HT1080 (cell line): Measurements from ENCODE around the gene SLCO1A2. TPM values are rescaled to one million over a fixed set of nuclear protein-coding genes. Genes with fewer than 3 reads are reported as not detected.
A peak's percentile ranks its signal among the peaks of the same experiment; 100 is the strongest.

Experiments
- DNase-seq: peaks from one replicate; pipeline ENCODE4 v3.0.0-alpha.2; 2015; ENCODE audit warnings: low read depth
- total RNA-seq: library from RNA; depleted of rRNA; stranded (reverse); fragments of >200 nt; shearing (Covaris generic); gene quantifications from 2 replicates; pipeline ENCODE4 v1.2.3, GENCODE V29; 2014

Gene SLCO1A2
- total RNA-seq, 1 experiment from 2014 or later = not detected

DNA sequence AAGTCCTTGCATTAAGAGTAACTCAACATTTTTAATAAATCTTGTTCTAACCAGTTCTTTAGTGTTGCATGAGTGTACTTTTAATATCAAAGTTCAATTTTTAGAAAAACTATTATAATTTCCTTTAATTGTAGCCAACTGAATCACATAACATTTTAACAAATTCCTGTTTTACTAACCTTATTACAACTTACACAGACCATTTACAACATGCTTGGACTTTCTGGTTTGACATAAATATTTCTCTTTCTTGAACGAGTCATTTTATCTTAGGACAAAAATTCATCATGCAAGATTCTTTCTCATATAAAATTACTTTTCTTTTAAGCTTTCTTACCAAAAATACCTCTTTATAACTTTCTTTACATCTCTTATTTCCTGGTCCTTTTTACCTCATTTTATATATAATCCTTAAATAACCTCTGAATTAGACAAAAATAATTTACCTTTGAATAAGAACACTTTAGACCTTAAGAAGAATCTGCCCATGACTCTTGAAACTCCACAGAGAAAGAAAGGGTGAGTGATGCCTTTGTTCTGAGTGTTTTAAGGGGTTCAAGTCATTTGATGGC is 3.9 kb downstream of the SLCO1A2 start:
- no peak for DNase-seq

DNA sequence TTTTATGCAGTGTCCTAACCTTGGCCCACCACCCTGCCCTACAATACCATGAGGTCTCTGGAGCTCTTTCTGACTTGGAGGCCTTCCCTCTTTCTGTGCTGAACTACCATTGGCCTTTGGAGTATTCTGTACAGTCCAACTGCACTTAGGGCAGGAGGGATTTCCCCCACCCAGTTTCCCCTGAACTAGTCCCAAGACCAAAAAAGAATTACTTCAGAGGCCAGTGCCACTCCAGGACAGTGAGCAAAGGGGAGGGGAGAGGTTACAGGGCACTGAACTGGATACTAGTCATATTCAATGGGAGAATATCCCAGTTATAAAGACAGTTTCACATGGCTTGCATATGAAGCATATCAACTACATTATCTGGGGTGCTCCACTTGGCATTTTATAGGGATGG is 6.1 kb downstream of the SLCO1A2 start:
- DNase-seq = no peak

DNA sequence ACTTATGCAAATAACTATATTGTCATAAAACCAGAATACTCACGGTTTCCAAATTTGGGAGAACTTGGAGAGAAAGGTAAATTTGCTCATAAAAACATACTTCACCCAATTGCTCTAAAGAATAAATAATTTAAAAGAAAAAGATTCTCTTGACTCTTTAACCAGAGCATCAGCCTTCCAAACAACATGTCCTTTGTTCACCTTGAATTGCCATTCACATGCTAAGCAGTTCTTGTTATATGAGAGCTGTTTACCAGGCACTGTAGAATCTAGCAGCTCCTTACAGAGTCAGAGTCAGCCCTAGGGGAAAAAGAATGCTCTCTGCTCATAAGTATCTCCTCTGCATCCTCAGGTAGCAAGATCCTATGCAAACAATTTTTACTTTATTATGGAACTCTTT is 10.2 kb downstream of the SLCO1A2 start:
- DNase-seq = no peak

DNA sequence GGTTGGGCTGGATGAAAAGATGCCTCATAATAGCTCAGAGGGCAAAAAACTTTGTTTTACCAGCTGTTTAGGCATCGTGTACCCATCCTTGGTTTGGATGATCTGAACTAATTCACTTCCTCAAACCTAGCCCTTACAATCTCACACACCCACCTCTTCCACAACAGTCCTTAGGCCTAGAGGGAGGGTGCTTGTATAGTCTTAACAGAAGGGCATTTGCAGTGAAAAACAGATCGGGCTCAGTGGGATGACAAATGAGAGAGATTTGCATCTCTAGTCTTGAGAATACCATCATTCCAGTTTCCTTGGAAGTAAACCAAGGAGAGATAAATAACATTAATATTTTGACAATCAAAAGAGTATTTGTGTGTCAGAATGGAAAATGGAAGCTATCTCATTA is 11.0 kb downstream of the SLCO1A2 start:
- no peak for DNase-seq

DNA sequence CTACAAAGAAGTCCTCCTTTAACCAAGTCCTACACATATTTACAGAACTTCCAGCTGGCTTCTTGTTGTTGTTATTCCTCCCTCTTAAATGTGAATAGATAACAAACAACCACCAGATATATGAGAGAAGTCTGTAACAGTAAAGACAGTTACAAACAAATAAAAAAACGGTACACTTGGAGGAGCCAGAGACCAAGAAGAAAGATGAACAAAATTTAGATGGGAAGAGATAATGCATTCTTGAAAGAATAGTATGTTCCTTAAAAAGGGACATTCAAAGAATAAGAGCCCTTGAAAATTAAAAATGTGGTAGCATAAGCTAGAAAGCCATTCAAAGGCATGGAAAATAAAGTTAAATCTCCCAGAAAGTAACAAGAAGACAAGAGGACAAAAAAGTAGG is 25.9 kb downstream of the SLCO1A2 start:
- no peak for DNase-seq

DNA sequence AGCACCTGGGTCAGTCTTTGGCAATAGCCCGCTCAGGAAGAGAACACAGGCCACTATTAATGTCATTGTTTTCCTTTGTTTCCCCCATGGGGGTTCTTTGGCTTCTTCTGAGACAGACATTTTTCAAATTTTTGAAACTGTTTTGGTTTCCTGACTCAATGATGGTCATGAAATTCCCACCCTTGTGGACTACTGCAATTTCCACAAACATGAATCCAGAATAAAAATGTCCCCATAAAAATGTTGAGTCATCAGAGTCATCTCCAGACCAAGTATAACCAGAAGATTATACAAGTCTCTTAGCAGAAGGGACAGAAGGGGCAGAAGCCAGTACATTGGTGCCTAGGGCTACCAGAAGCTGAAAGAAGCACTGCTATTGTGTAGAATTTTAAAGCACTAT is 29.1 kb downstream of the SLCO1A2 start:
- peak; percentile 13 for DNase-seq

DNA sequence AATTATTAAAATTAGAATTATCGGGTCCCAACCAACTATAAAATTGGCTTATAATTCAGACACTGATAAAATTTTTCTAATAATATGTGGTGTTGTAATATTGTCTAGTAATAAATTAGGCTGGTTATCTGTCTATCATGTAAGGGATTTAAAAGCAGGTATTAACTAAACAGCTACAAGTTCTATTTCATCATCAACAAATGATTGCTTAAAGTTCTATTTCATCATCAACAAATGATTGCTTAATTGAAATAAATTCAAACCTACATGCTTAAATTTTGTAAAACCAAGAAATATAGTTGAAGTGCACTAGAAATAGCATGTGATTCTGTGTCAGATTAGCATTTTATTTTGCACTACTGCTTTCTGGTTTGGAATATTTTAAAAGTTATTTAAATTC is 34.1 kb downstream of the SLCO1A2 start:
- DNase-seq = no peak

DNA sequence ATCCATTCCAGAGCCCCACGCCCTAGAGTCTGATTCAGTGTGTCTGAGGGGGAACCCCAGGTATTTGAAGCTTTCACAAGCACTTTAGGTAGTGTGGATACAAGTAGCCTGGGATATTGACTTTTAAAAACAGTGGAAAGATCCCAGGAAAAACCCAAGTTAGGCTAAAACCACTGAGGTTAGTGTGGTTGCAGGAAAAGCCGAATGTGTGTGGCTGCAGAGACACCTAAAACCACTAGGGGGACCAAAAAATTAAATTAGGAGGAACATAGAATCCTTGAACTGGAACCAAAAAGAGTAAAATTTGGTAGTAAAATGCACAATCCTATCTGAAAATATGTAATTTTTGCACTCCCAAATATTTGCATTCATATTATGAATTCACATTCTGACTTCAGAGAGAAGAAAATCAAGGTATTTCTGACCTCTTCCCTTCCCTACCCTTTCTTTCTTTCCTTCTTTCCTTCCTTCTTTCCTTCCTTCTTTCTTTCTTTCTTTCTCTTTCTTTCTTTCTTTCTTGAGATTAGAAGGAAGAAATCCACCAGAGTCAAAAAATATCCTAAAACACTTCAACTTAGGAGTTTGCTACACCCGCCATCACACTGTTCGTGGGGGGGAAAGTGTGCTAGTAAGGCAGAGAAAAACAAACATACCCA is 37.8 kb downstream of the SLCO1A2 start:
- DNase-seq = peak; percentile 36

DNA sequence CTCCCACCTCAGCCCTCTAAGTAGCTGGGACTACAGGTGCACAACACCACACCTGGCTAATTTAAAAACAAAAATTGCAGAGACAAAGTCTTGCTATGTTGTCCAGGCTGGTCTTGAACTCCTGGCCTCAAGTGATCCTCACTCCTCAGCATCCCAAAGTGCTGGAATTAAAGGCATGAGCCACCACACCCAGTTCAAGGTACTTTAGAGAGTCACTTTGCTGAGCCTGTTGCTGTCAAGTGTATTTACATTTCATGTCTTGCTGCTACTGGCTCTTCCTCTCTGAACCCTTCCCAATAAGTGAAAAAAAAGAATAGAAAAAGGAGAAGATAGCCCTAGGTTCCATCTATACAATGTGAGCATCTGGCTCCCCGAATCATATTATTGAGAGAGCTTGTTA is 38.4 kb downstream of the SLCO1A2 start:
- DNase-seq = no peak

DNA sequence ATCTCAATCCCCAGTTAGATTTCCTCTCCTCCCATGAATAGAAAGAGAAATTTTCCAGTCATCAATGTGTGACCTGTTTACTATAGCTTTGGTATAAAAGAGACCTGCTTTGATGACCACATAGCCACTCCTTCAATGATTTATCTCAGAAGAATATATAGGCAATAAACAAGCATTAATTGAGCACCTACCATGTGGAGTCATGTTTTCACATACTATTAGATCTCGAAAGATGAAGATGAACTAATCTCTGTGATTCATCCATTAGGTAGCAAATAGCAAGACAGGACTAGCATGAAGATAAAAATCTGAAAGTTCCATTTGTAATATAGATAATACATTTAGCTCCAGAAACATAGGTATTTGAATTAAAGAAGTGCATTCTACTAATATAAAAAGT is 40.5 kb downstream of the SLCO1A2 start:
- no peak for DNase-seq

DNA sequence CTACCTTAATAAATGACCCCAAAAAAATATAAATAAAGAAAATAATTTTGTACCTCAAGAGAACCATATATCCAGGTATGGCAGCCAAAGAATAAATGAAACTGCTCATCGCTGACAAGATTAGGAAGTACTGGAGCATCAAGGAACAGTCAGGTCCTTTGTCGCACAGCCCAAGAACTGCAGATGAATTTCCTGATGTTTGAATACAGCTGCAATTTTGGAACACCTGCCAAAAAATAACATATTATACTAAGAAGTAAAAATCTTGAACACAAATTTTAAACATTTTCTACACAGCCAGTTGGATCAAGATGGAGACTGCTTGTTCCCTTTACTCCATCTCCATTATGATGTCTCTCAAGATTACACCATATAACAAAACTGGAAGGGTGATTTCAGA is 42.6 kb downstream of the SLCO1A2 start:
- DNase-seq = no peak

DNA sequence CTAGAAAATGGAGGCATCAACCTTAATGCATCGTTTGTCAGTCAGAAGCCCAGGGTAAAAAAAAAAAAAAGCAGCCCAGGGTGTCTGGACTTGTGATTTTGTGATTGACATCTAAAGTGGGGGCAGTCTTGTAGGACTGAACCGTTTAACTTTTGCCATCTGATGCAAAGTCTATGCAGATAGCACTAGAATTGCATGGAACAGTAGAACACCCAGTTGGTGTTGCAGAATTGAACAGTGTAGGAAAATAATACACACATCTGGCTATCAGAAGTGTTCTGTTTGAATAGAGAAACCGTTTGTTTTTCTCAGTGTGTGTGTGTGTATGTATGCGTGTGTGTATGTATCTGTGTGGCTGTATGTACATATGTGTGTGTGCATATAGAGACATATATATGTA is 45.0 kb downstream of the SLCO1A2 start:
- DNase-seq = no peak

DNA sequence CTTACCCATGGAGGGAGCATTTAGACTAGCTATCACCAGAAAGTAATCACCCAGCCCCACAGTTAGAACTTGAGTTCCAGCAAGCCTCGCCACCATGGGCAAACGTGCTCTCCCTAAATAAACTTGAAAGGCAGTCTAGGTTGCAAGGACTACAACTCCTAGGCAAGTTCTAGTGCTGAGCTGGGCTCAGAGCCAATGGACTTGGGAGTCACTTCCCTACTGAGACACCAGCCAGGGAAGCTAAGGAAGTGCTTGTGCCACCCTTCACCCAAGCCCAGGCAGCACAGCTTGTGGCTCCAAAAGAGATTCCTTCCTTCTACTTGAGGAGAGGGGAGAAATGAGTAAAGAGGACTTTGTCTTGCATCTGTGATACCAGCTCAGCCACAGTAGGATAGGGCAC is 57.9 kb downstream of the SLCO1A2 start:
- peak; percentile 70 for DNase-seq

DNA sequence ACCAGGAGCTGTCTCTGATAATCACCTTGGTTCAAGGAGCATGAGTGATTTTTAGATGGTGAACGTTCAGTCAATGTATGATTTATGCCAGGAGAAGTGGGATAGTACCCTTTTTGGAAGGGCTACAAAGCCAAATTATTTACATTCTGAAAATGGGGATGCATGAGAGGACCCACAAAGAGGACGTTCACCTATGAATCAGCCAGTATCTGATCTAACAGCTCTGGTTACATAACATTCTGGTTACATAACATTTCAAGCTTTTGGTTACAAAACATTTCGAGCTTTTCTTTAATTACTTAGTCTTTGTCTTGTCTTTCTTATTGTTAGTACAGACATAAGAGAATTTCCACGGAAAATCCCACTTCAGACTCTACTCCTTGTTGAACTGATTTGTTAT is 68.8 kb downstream of the SLCO1A2 start:
- no peak for DNase-seq

DNA sequence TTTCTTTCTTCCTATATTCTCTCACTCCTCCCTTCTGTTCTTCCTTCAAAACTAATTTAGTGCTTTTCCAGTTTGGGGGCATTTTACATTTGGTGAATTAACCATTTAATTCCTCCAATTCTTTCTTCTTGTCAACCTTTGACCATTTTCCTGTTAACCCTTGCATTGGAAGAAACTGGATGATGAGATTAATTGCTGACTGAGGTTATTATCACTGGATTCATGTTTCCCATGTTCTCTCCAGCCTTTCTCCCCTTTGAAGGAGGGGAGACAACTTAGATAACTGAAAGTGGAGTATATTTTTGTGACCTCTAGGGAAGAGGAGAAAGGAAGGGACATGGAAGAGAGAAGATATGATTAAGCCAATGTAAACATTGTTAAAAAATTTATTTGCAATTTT is 70.5 kb downstream of the SLCO1A2 start:
- no peak for DNase-seq

DNA sequence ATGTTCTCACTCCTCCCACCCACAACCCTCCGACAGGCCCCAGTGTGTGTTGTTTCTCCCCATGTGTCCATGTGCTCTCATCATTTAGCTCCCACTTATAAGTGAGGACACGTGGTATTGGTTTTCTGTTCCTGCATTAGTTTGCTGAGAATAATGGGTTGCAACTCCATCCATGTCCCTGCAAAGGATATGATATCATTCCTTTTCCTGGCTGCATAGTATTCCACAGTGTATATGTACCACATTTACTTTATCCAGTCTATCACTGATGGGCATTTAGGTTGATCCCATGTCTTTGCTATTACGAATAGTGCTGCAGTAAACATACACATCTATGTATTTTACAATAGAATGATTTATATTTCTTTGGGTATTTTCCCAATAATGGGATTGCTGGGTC is 77.5 kb downstream of the SLCO1A2 start:
- no peak for DNase-seq

DNA sequence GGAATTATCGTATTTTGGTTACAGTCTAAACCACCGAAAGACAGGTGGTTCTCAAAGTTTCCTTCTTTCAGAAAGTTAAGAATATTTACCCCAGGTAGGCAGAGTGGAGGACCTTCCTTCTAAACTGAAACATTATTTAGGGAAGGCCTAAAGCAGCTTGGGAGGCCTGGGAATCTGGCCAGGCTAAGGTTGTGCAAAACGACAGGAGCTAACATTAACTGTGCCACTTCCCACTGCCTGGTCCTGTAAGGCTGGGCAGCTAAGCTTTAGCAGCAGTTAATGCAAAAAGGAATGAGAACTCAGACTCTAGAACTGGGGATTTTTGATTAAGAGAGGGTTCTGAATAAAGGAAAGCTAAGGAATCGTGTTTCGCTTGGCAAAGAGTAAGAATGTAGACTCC is 82.6 kb downstream of the SLCO1A2 start:
- DNase-seq = no peak

DNA sequence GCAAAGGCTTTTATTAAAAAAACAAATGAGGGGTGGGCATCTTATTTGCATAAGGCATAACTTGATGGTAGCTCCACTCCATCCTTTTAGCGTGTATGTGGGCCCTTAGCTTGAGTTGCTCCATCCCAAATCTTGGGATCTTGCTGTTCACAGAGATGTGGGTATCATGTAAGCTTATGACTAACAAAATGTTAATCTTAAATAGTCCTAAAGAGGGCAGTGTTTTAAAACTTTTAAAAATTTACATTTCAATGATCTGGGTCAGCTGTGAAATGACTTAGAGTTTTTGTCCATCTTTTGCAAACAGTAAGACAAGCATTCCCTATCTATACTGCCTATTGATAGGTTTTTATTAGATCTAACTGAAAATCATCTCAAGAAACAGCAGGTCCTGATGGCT is 86.0 kb downstream of the SLCO1A2 start:
- peak; percentile 15 for DNase-seq

DNA sequence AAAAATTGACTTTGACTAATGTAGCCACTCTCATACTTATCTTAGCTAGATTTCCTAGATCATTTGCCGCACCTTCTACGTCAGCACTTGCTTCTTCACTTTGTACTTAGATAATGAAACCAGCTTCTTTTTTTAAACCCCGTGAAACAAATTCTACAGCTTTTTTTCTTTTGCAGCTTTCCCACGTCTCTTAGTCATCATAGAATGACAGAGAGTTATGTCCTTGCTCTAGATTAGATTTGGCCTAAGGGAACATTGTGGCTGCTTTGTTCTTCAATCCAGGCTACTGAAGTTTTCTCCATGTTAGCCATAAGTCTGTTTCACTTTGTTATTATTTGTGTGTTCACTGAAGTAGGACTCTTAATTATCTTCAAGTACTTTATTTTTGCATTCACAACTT is 94.9 kb downstream of the SLCO1A2 start:
- DNase-seq = peak; percentile 49

DNA sequence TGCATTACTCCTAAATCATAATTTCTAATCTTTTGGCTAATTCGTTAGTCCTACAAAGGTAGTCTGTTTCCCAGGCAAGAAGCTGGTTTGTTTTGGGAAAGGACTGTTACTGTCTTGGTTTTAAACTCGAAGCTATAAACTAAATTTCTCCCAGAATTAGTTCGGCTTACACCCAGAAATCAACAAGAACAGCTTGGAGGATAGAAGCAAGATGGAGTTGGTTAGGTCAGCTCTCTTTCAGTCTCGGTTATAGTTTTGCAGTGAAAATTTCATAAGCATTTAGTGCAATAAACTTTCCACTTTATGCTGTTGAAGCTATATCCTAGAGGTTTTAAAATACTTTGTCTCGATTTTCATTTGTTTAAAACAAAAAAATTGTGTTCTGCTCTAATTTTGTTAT is 100.3 kb downstream of the SLCO1A2 start:
- DNase-seq = no peak

DNA sequence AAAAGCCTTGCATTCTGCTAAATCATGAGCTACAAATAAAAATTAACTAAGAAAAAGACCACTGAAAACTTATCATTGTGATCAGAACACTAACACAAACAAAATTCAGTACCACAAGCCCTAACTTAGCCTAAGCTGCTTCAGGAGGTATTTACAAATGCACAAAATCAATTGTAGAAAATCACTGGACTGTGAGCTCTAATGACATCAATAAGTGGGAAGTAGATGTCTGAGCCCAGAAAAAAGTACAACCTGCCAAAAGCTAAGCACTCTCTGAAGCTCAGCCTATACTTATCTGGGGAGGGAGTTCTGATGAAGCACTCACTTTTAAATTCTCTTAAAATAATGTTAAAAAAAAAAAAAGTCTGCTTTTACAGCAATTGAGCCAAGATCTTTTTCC is 110.8 kb downstream of the SLCO1A2 start:
- DNase-seq = no peak

DNA sequence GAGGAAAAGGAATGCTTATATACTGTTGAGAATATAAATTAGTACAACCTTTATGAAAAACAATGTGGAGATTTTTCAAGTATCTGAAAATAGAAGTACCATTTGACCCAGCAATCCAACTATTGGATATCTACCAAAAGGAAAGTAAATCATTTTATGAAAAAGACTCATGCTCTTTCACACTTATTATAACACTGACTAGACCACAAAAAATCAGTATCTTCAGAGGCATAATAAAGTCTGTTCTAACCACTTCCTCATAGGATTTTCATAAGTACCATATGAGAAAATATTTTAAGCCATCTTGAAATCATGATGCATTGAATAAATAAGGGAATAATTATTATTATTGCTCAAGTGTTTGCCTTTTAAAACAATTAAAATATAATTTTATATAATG is 112.9 kb downstream of the SLCO1A2 start:
- no peak for DNase-seq

DNA sequence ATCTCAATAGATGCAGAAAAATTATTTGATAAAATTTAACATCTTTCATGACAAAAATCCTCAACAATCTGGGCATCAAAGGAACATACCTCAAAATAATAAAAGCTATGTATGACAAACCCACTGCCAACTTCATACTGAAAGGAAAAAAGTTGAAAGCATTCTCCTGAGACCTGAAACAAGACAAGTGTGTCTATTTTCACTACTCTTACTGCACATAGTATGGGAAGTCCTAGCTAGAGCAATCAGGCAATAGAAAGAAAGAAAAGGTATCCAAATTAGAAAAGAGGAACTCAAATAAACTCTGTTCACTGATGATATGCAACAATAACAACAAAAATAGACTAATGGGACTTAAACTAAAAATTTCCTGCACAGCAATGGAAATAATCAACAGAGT is 113.6 kb downstream of the SLCO1A2 start:
- no peak for DNase-seq

DNA sequence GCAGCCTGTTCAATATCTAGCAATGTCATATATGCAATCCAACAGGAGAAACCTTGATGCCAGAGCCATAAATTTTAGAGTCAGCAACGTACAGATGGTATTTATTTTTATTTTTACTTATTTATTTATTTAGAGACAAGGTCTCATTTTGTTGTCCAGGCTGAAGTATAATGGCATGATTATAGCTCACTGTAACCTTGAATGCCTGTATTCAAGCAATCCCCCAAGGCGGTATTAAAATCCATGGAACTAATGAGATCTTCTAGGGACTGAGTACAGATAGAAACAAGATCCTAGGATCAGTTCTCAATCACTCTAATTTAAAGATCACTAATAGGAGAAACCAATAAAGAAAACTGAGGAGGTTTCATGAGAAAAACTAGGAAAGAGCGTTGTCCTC is 114.5 kb downstream of the SLCO1A2 start:
- DNase-seq = no peak
